AG09309 (cell line): ENCODE results near the gene SZT2.

ENCODE experiments used
- DNase-seq: peaks from one replicate; pipeline ENCODE4 v3.0.0-alpha.2; 2010; ENCODE audit warnings: low read depth
- H3K4me3 ChIP-seq: 2 replicates; pipeline ENCODE4 v1.5.1; 2011; ENCODE audit warnings: mild to moderate bottlenecking, low read depth, low read length, moderate library complexity; ENCODE audit not compliant: control insufficient read depth
- TF ChIP-seq, protein P1 (sequence below): IDR thresholded peaks from 2 replicates; pipeline ENCODE4 v1.5.1; 2011; ENCODE audit warnings: mild to moderate bottlenecking, low read depth, low read length, inconsistent platforms; ENCODE audit not compliant: insufficient read depth, control insufficient read depth; ENCODE audit errors: missing control alignments

The SZT2 gene

DNA sequence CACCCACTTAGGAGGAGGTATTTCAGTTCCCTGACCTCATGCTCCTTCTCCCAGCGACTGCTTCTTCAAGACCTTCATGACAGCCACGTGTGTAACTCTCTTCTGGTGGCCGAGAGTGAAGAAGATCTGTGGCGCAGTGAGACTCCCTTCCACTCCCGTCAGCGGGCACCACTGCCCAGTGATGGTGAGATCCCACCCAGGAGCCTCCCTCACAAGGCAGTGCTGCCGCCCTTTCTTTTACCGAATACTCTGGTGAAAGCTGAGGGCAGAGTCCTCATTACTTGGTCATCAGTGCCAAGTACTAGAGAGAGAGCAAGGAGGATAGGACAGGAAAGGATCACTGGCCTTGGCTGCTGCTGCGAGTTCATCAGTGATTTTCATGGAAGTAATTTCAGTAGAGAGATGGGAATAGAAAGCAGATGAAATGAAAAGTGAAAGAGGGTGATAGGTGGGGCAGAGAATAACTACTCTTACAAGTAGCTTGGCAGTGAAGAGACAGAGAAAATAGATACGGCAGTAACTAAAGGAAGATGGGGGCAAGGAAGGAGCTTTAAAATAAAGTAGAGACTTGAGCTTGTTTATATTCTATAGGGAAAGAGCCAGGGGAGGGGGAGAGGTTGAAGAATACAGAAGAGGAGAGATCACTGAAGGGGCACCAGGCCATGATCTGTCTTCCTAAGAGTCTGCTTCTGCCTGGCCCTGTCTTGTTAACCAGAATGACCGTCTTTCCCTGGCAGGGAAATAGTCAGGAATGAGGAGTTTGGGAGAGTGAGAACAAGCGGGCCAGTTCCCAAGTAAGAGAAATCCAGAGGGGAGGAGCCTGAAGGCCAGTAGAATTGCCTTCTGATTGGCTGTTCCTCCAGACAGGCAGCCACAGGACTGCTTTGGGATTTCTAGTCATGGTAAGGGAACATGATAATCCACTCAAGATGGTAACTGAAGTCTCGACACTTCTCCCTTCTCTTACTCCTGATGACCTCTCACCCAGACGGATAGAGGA is 45.7 kb downstream of the SZT2 start:
- TF ChIP-seq, protein P1, sequence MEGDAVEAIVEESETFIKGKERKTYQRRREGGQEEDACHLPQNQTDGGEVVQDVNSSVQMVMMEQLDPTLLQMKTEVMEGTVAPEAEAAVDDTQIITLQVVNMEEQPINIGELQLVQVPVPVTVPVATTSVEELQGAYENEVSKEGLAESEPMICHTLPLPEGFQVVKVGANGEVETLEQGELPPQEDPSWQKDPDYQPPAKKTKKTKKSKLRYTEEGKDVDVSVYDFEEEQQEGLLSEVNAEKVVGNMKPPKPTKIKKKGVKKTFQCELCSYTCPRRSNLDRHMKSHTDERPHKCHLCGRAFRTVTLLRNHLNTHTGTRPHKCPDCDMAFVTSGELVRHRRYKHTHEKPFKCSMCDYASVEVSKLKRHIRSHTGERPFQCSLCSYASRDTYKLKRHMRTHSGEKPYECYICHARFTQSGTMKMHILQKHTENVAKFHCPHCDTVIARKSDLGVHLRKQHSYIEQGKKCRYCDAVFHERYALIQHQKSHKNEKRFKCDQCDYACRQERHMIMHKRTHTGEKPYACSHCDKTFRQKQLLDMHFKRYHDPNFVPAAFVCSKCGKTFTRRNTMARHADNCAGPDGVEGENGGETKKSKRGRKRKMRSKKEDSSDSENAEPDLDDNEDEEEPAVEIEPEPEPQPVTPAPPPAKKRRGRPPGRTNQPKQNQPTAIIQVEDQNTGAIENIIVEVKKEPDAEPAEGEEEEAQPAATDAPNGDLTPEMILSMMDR, result no peak
- H3K4me3 ChIP-seq, result no peak overlapping the region
- peak; percentile 47 for DNase-seq

DNA sequence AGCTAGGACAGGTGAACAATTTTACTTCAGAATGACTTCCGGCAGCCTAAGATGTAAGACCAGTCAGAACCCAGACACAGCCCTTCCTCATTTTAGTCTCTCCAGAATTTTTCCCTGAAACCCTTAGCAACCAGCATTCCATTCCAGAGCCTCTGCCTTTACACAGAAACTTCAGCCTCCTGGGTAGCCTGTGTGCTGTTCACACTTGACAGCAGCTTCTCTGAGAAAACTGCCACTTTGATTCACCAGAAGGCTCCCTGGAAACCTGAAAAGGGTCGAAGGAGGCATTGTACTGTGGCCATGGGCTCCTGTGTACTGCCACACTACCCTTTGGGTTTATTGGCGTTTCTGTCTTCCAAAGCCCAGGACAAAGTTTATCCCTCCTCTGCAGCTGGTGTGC is 46.7 kb downstream of the SZT2 start:
- no peak overlapping the region for H3K4me3 ChIP-seq
- TF ChIP-seq, protein P1, result no peak
- no peak for DNase-seq

DNA sequence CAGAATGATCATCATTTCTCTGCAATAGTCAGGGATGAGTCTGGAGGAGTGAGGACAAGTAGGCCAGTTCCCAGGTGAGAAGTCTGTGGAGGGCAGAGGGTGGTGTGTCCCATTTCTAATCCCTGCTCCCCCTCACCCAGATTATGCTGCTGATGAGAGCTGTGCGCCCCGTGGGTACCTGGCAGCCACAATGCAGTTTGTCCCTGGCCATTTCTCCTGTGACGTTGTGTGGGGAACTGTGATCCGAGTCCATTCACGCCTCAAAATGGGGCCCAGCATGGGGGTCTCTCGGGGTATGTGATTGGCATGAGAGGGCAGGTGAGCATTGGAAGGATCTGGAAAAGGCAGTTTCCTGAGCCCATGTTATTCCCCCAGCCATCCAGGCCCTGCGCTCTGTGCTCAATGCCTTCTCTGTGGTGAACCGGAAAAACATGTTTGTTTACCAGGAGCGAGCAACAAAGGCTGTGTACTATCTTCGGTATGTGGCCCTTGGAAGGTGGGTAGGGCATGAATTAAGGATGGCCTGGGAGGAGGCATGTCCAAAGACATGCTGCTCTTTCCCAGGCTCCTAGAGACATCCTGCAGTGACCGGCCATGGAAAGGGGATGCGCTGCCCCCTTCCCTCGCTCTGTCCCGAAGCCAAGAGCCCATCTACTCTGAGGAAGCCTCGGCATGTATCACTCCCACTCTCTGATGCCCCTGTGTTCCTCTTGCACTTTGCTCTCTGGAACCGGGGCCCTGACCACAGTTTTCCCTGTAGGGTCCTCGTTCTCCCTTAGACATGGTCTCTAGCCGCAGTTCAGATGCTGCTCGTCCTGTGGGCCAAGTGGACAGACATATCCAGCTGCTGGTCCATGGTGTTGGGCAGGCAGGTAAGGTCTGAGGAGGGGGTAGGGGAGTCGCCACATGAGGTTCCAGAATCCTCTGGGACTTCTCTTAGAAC is 47.6 kb downstream of the SZT2 start:
- DNase-seq, result no peak
- TF ChIP-seq, protein P1, result no peak
- H3K4me3 ChIP-seq, result no peak overlapping the region

DNA sequence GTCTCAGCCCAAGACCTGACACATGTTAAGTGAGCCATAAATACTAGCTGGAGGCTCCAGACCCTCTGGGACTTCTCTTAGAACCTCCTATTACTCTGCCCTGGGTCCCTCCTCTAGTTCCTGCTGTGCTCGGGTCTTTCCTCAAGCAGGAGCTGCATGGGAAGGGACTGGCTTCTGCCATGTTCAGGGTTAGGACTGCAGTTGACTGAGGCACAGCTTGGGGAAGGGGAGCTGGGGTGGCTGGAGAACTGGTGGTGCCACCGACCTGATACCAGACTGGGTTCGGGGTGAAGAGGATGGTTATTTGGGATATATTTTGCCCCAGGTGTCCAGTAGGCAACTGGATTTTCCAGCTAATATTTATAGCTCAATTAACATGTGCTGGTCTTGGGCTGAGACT is 48.3 kb downstream of the SZT2 start:
- no peak for DNase-seq
- no peak overlapping the region for H3K4me3 ChIP-seq
- TF ChIP-seq, protein P1, result no peak

DNA sequence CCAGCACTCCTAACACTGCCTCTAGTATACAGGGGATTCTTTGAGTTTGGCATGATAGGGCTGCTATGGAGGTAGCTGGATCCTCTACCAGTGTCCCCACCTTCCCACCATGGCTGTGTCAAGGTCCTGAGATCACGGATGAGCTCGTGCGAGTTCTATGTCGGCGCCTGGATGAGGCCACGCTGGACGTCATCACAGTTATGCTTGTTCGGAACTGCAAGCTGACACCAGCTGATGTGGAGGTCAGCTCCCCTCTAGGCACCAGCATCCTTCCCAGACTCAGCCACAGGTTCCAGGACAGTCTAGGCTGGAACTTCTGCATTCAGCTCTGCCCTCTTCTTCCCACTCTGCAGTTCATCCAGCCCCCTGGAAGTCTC is 48.9 kb downstream of the SZT2 start:
- TF ChIP-seq, protein P1, result no peak
- H3K4me3 ChIP-seq, result no peak overlapping the region
- no peak for DNase-seq

DNA sequence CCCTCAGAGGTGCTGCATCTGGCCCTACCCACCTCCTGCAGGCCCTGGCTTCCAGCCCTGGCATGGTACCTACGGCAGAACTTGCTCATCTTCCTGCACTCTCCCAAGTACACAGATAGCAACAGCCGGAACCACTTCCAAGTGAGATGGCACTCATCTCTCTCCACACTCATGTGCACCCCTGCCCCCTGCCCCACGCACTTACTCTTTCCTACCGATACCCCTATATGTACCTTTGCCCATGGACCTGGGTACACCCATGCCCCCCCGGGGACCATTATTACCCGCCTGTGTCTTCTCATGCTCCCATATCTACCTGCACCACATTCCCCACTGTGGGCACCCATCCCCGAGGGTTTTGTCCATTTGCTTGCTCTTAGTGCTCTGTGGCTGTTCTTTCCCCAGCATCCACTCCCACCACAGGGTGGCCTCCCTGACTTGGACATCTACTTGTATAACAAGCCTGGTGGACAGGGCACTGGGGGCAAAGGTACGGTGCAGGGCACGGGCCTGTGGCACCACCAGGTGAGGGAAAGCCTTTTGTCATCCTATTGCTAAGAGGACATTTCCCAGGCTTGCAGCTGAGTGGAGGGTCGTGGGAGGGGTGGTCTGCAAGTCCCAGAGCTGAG is 49.4 kb downstream of the SZT2 start:
- DNase-seq, result no peak
- no peak overlapping the region for H3K4me3 ChIP-seq
- TF ChIP-seq, protein P1, result no peak
